Small intestine (tissue), 7 donors: ENCODE data around the gene ARHGAP22. TPM values are rescaled to one million over a fixed set of nuclear protein-coding genes. Genes with fewer than 3 reads are reported as not detected.

ENCODE experiments used
- DNase-seq, 2 donors: peaks; one replicate each; pipeline versions ENCODE4 v3.0.0 to v3.0.0-alpha.2; 2013
- FAIRE-seq: peaks from 2 replicates; lab custom pipeline; 2012; peaks lifted over from hg19 to GRCh38; lab: Jason Lieb, UNC
- H3K27ac ChIP-seq, 3 donors: one replicate each; pipeline ENCODE4 v1.5.1; 2013; ENCODE audit warnings: low read length in 2 of 3, mild to moderate bottlenecking in 2 of 3, control low read depth in 1 of 3, inconsistent platforms in 1 of 3, low read depth in 1 of 3, moderate library complexity in 1 of 3
- H3K27me3 ChIP-seq, 3 donors: one replicate each; pipeline ENCODE4 v1.6.1; 2013; ENCODE audit warnings: low read length in 3 of 3, inconsistent platforms in 1 of 3; ENCODE audit not compliant: control insufficient read depth in 3 of 3, insufficient read depth in 3 of 3
- H3K36me3 ChIP-seq, 3 donors: one replicate each; pipeline ENCODE4 v1.6.1; 2013; ENCODE audit warnings: low read length in 3 of 3, inconsistent platforms in 1 of 3, low read depth in 1 of 3, mild to moderate bottlenecking in 1 of 3, moderate library complexity in 1 of 3; ENCODE audit not compliant: control insufficient read depth in 3 of 3, insufficient read depth in 2 of 3
- H3K4me1 ChIP-seq, 3 donors: one replicate each; pipeline ENCODE4 v1.6.1; 2013; ENCODE audit warnings: low read length in 2 of 3, inconsistent platforms in 1 of 3, low read depth in 1 of 3, mild to moderate bottlenecking in 1 of 3, moderate library complexity in 1 of 3; ENCODE audit not compliant: control insufficient read depth in 3 of 3, insufficient read depth in 2 of 3
- H3K4me3 ChIP-seq, 3 donors: one replicate each; pipeline ENCODE4 v1.5.1; 2013; ENCODE audit warnings: low read length in 3 of 3, control low read depth in 1 of 3, inconsistent platforms in 1 of 3, low read depth in 1 of 3, mild to moderate bottlenecking in 1 of 3, moderate library complexity in 1 of 3
- H3K9me3 ChIP-seq, 2 donors: one replicate each; pipeline ENCODE4 v1.6.1; 2013; ENCODE audit warnings: low read depth in 1 of 2, low read length in 1 of 2; ENCODE audit not compliant: control insufficient read depth in 2 of 2, insufficient read depth in 1 of 2
- WGBS, 3 donors: extraction: QIAGEN DNeasy Blood & Tissue Kit; methylation state at CpG; one replicate each; pipeline ENCODE4 v1.1.7; 2013; 5-methylcytosine and 5-hydroxymethylcytosine counted together
- polyA plus RNA-seq, 4 donors: library from polyadenylated mRNA; stranded (reverse) in 3 of 4; unstranded in 1 of 4; fragments of 200-250 nt in 3 of 4; fragments of 120-200 nt in 1 of 4; gene quantifications; one replicate each; pipeline versions ENCODE4 v1.2.1 to v1.2.3, GENCODE V29; 2013
- donor health status: healthy with polysubstance abuse.
- donor health status: control.
- donor health status: control.
- donor health status: Bipolar disorder and iron deficiency.
- donor health status: healthy.

ARHGAP22 gene
- polyA plus RNA-seq, 4 donors, result 0.54 to 1.4 (median 1.3) TPM; not detected in 1

GRCh38 chr10:48626986-48627731 lies 22.3 kb upstream of the ARHGAP22 start:
- FAIRE-seq (no peak), DNase-seq (no peak)
- no peak overlapping the region for H3K4me3 ChIP-seq
- no peak overlapping the region for H3K27ac ChIP-seq
- no peaks in the 10 kb centered on the region for H3K27me3 ChIP-seq
- H3K9me3 ChIP-seq, result no peaks in the 10 kb centered on the region
- 77 to 84% (median 81%) methylated on average over 11 of the region's 11 CpGs for WGBS, 3 donors
- no peaks in the 10 kb centered on the region for H3K36me3 ChIP-seq
- H3K4me1 ChIP-seq, result no peaks in the 10 kb centered on the region

GRCh38 chr10:48626447-48626846 lies 21.6 kb upstream of the ARHGAP22 start:
- DNase-seq, result no peak
- H3K4me3 ChIP-seq, result no peak overlapping the region
- no peak overlapping the region for H3K27ac ChIP-seq
- 81 to 84% (median 83%) methylated on average over 4 of the region's 4 CpGs for WGBS, 3 donors
- FAIRE-seq, result no peak
- H3K4me1 ChIP-seq, result no peaks in the 10 kb centered on the region
- no peaks in the 10 kb centered on the region for H3K27me3 ChIP-seq
- H3K36me3 ChIP-seq, result no peaks in the 10 kb centered on the region
- H3K9me3 ChIP-seq, result no peaks in the 10 kb centered on the region

DNA sequence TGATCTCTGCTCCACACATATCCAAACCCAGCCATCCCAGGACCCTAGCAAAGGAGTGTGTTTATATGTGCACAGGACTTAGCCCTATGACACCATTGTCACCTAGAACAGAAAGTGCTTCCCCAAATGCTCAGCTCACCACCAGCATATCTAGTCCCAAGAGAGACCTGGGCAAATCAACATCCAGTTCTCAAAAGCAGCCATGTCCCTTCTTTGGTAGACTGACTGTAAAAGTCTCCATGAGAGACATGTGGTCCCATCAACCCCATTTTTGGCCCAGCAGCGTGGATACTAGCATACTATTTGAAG lies 20.9 kb upstream of the ARHGAP22 start:
- Histone ChIP-seq H3K27ac (no peak overlapping the region), H3K9me3 (no peaks in the 10 kb centered on the region), H3K4me1 (no peaks in the 10 kb centered on the region), H3K27me3 (no peaks in the 10 kb centered on the region), H3K36me3 (no peaks in the 10 kb centered on the region), H3K4me3 (no peak overlapping the region)
- WGBS, 3 donors, result 87 to 90% (median 87%) methylated on average over 1 of the region's 1 CpG
- FAIRE-seq, result no peak
- no peak for DNase-seq

DNA sequence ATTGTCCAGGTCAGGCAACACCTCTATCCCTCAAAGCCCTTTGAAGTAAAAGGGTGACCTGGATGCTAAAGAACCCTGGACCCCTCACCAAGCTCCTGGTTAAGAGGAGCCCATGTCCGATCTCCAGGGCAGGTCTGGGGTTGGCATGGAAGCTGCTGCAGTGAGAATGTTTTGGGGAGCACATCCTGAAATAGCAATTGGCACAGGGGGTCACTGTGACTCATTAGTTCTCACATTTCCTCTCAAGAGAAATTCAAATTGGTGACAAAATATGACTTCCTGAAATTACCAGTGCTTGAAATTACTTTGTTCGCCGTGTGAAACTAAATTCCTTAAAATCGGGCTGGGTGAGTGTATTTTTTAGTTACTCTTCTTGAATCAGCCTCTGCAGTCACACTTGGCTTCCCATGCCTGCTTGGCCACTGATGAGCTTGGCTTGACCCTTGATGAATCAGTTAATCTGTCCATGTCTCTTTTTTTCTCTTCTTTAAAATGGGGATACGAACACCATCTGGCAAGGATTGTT lies 18.8 kb upstream of the ARHGAP22 start:
- FAIRE-seq, result no peak
- WGBS, 3 donors, result 68 to 88% (median 75%) methylated on average over 5 of the region's 5 CpGs

GRCh38 chr10:48623009-48623408 lies 18.1 kb upstream of the ARHGAP22 start:
- Histone ChIP-seq H3K36me3 (no peaks in the 10 kb centered on the region), H3K27me3 (no peaks in the 10 kb centered on the region), H3K27ac (no peak overlapping the region), H3K4me1 (no peaks in the 10 kb centered on the region), H3K4me3 (no peak overlapping the region), H3K9me3 (no peaks in the 10 kb centered on the region)
- no peak for FAIRE-seq
- 86 to 94% (median 92%) methylated on average over 3 of the region's 3 CpGs for WGBS, 3 donors
- DNase-seq, result no peak

More for the DNA sequence above, 18.8 kb upstream of the ARHGAP22 start:
- Histone ChIP-seq H3K9me3 (no peaks in the 10 kb centered on the region), H3K27me3 (no peaks in the 10 kb centered on the region), H3K4me1 (no peaks in the 10 kb centered on the region), H3K4me3 (no peak overlapping the region), H3K27ac (no peak overlapping the region), H3K36me3 (no peaks in the 10 kb centered on the region)
- DNase-seq, result no peak

DNA sequence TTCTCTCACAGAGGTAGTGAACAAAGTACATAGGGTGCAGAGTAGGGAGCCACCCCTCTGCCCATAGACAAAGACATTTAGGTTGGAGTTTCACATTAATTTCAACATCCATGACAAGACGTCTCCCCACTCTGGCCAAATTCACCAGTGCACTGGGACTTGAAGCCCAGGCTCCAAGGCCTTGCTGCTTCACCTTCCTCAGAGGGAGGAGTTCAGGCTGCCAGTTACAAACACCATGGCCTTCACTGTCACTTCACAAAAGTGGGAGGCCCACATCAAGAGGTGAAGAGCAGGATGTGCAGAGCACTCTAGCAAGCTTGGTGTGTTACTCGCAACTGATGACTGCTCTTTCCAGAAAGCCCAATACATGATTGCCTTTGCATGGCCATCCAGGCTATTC lies 15.8 kb upstream of the ARHGAP22 start:
- H3K36me3 ChIP-seq, result no peaks in the 10 kb centered on the region
- no peak overlapping the region for H3K27ac ChIP-seq
- DNase-seq, result no peak
- WGBS, 3 donors, result 85 to 89% (median 89%) methylated on average over 2 of the region's 2 CpGs
- no peaks in the 10 kb centered on the region for H3K4me1 ChIP-seq
- H3K4me3 ChIP-seq, result no peak overlapping the region
- H3K27me3 ChIP-seq, result no peaks in the 10 kb centered on the region
- no peaks in the 10 kb centered on the region for H3K9me3 ChIP-seq
- FAIRE-seq, result no peak

GRCh38 chr10:48616436-48616835 lies 11.6 kb upstream of the ARHGAP22 start:
- FAIRE-seq (no peak), DNase-seq (no peak)
- no peaks in the 10 kb centered on the region for H3K9me3 ChIP-seq
- WGBS, 3 donors, result 53 to 66% (median 64%) methylated on average over 1 of the region's 1 CpG
- no peak overlapping the region for H3K4me3 ChIP-seq
- H3K36me3 ChIP-seq, result no peaks in the 10 kb centered on the region
- no peak overlapping the region for H3K27ac ChIP-seq
- H3K27me3 ChIP-seq, result no peaks in the 10 kb centered on the region
- no peaks in the 10 kb centered on the region for H3K4me1 ChIP-seq

DNA sequence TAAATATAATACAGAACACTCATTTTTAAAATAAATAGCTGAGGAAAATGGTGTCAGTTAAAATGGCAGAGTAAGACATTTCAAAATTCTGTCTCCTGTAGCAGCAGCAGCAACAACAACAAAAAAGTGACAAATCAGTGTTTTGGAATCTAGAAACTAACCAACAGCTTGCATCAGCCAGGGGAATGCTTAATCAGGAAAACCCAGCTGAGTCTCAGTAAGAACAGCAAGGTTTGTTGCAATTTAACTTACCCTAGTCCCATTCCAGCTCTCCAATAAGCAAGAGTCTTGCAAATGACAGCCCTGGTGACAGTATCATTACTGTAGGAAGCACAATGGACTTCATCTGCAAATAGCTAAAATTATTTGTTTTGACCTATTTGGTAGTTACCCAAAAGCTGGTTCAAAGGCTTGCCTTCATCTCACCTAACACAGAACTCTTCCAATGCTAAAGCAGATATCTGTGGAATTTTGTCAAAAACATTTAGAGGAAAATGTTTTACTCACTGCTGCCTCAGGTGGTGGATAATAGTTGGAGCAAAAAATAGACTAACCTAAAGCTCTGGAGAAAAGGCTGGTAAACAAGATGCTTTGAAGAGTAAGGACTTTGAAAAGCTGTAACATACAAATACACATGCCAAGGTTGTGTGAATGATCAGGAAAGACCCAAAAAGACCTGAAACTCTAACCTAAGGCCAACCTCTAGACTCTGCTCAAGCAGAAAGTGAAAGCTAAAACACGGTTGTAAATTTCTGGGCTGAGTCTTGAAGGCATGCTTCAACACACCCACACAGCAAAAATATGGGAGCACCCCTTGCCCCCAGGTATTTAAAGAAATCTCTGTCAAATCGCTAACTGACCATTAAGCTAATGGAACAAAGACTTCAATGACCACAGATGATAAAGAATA lies 9.9 kb upstream of the ARHGAP22 start:
- H3K4me3 ChIP-seq, result no peak overlapping the region
- DNase-seq (no peak), FAIRE-seq (no peak)
- WGBS, 3 donors, result 25 to 45% (median 36%) methylated on average over 2 of the region's 2 CpGs
- no peaks in the 10 kb centered on the region for H3K9me3 ChIP-seq
- H3K36me3 ChIP-seq, result no peaks in the 10 kb centered on the region
- no peaks in the 10 kb centered on the region for H3K4me1 ChIP-seq
- H3K27me3 ChIP-seq, result no peaks in the 10 kb centered on the region
- H3K27ac ChIP-seq, result no peak overlapping the region
